ENCODE data around the gene SPEM2. TPM values are rescaled to one million over a fixed set of nuclear protein-coding genes. Genes with fewer than 3 reads are reported as not detected.

Gene SPEM2
- total RNA-seq, 2 experiments from 2014 or later = not detected

GRCh38 chr17:7429722-7430121, 4.3 kb downstream of the SPEM2 start:
- DNase-seq (no peak), ATAC-seq (no peak)
- POLR2A ChIA-PET = interaction anchor here (1.9 kb wide), 1 partner anchor 257 kb away, joined by 4 read pairs; the partner anchor contains the start of gene TP53
- TF ChIP-seq CTCF (IDR thresholded peaks at IDR 0.05) = no peak
- intact Hi-C loops (cut with micrococcal nuclease) = no loop called here
- Mint-ChIP-seq H3K4me1 (ENCODE audit: low read depth) (no peaks in the 10 kb centered on the region), H3K4me3 (no peak overlapping the region), H3K9me3 (no peaks in the 10 kb centered on the region), H3K27me3 (no peaks in the 10 kb centered on the region), H3K36me3 (ENCODE audit: low read depth) (no peaks in the 10 kb centered on the region), H3K27ac (no peak overlapping the region)
- CTCF ChIA-PET = no interaction called here

- ATAC-seq = no peak
- H3K4me1 Mint-ChIP-seq (ENCODE audit: low read depth) = peaks cover 2% of the 10 kb centered on the region
- TF ChIP-seq CTCF (IDR thresholded peaks at IDR 0.05) = no peak
- intact Hi-C loops (cut with micrococcal nuclease) = no loop called here
- no peaks in the 10 kb centered on the region for H3K9me3 Mint-ChIP-seq
- no peaks in the 10 kb centered on the region for H3K27me3 Mint-ChIP-seq
- H3K36me3 Mint-ChIP-seq (ENCODE audit: low read depth) = no peaks in the 10 kb centered on the region
- CTCF ChIA-PET = interaction anchor here (1.2 kb wide), 1 partner anchor 75 kb away, joined by 4 read pairs; no protein-coding TSS in a partner anchor
- POLR2A ChIA-PET = interaction anchor here (1.5 to 1.9 kb wide), 2 partner anchors 53 to 256 kb away, joined by 4 to 7 read pairs; partner anchors contain the start of genes POLR2A and TP53
- no peak overlapping the region for H3K27ac Mint-ChIP-seq
- DNase-seq = no peak
- no peak overlapping the region for H3K4me3 Mint-ChIP-seq
Observed at GRCh38 chr17:7431231-7431630, 5.8 kb downstream of the SPEM2 start.

GRCh38 chr17:7432296-7432695, 6.9 kb downstream of the SPEM2 start:
- ChIA-PET POLR2A (interaction anchor here (0.9 to 1.5 kb wide), 2 partner anchors 30 to 52 kb away, joined by 3 to 7 read pairs; partner anchors contain the start of gene POLR2A), CTCF (interaction anchor here (0.8 to 1.3 kb wide), 2 partner anchors 43 to 157 kb away, joined by 3 to 4 read pairs; no protein-coding TSS in a partner anchor)
- Mint-ChIP-seq H3K27ac (no peak overlapping the region), H3K36me3 (ENCODE audit: low read depth) (peaks cover 5% of the 10 kb centered on the region), H3K27me3 (no peaks in the 10 kb centered on the region), H3K9me3 (no peaks in the 10 kb centered on the region), H3K4me3 (no peak overlapping the region), H3K4me1 (ENCODE audit: low read depth) (peaks cover 7% of the 10 kb centered on the region)
- ATAC-seq (no peak), DNase-seq (no peak)
- no peak for TF ChIP-seq CTCF (IDR thresholded peaks at IDR 0.05)
- intact Hi-C loops (cut with micrococcal nuclease) = no loop called here

GRCh38 chr17:7435676-7436555, 10.5 kb downstream of the SPEM2 start:
- POLR2A ChIA-PET = interaction anchor here (0.6 to 8.8 kb wide), 31 partner anchors 9 to 407 kb away, joined by 3 to 83 read pairs (median 4); partner anchors contain the start of genes CHRNB1, MPDU1, POLR2A and SENP3
- intact Hi-C loops (cut with micrococcal nuclease) = loop anchor here (1.0 to 5.0 kb wide), 4 partner anchors 32 to 126 kb away; partner anchors contain the start of genes KCTD11, POLR2A, SENP3 and SLC35G6
- DNase-seq (peak; percentile 78), ATAC-seq (peak; percentile 18)
- Mint-ChIP-seq H3K4me3 (peak overlapping the region; percentile 94), H3K27me3 (peaks cover 19% of the 10 kb centered on the region), H3K4me1 (ENCODE audit: low read depth) (peaks cover 30% of the 10 kb centered on the region), H3K36me3 (ENCODE audit: low read depth) (peaks cover 21% of the 10 kb centered on the region), H3K27ac (peak overlapping the region; percentile 97), H3K9me3 (no peaks in the 10 kb centered on the region)
- peak; percentile 44 for TF ChIP-seq CTCF (IDR thresholded peaks at IDR 0.05)
- CTCF ChIA-PET = interaction anchor here (0.6 to 4.4 kb wide), 34 partner anchors 10 to 459 kb away, joined by 3 to 68 read pairs (median 4); partner anchors contain the start of genes CHRNB1, MPDU1, NEURL4 and POLR2A
